DND-41 (cell line): Measurements from ENCODE around the gene VPS8.

ENCODE experiments used
- EZH2 ChIP-seq: IDR thresholded peaks from 3 replicates; pipeline ENCODE4 v1.6.1; 2012; ENCODE audit warnings: borderline replicate concordance, low read depth, mild to moderate bottlenecking, moderate library complexity, low read length, inconsistent platforms; ENCODE audit not compliant: severe bottlenecking
- TF ChIP-seq, protein P1 (sequence below): IDR thresholded peaks from 2 replicates; pipeline ENCODE4 v1.5.1; 2012; ENCODE audit warnings: borderline replicate concordance, low read length, moderate library complexity, mild to moderate bottlenecking; ENCODE audit not compliant: poor library complexity, severe bottlenecking; ENCODE audit errors: extremely low read depth

DNA sequence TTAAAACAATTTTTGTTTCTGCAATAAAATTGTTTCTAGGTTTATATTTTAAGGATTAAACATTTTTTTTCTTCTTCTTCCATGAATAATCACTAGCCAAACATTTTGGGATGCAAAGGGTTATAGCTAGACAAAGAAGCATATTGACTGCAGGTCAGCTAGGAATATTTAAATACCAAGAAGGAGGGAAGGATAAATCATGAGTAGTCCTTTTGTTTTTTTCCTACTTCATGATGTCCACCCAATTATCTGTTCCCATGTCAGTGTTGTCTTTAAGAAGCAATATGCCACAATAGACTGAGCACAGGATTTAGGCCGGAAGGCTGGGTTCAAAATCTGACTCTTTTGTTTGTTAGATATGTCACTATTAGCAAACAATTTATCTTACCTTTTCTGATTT lies 82.1 kb downstream of the VPS8 start:
- TF ChIP-seq EZH2 = no peak
- TF ChIP-seq, protein P1, sequence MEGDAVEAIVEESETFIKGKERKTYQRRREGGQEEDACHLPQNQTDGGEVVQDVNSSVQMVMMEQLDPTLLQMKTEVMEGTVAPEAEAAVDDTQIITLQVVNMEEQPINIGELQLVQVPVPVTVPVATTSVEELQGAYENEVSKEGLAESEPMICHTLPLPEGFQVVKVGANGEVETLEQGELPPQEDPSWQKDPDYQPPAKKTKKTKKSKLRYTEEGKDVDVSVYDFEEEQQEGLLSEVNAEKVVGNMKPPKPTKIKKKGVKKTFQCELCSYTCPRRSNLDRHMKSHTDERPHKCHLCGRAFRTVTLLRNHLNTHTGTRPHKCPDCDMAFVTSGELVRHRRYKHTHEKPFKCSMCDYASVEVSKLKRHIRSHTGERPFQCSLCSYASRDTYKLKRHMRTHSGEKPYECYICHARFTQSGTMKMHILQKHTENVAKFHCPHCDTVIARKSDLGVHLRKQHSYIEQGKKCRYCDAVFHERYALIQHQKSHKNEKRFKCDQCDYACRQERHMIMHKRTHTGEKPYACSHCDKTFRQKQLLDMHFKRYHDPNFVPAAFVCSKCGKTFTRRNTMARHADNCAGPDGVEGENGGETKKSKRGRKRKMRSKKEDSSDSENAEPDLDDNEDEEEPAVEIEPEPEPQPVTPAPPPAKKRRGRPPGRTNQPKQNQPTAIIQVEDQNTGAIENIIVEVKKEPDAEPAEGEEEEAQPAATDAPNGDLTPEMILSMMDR = no peak
